ENCODE results near the gene RTN4IP1. TPM values are rescaled to one million over a fixed set of nuclear protein-coding genes. Genes with fewer than 3 reads are reported as not detected.
"Not testable (repeated sequence)": the region's sequence is repeated elsewhere in the genome, so short reads cannot be mapped to it uniquely, and the experiment has no call there.

The RTN4IP1 gene
- total and polyA plus RNA-seq, 8 donors, result 5.4 to 44.2 (median 9.2) TPM; not detected in 1

DNA sequence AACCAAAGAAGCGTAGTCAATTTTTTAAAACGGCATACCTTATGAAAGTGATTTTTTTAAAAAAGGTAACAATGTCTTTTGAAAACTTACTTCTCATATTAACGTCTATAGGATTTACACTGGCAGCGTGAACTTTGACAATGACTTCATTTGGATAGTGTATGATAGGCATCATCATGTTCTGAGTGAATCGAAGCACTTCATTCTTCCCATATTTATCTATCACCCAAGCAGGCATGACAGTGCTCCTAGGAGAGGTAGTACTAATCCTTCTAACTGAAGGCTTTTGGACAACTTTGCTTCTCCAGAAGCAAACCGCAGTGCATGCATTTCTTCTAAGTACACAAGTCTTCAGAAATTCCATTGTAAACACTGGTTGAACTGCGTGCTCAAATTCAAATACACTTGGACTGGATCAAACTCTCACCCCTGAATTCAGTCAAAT, 618 bp downstream of the RTN4IP1 start:
- no peak for DNase-seq

GRCh38 chr6:106627760-106628159, 1.5 kb downstream of the RTN4IP1 start:
- H3K36me3 ChIP-seq; DNase-seq; H3K27ac ChIP-seq; H3K9me3 ChIP-seq; intact Hi-C loops (cut with DNase I; ENCODE audit: low total_unique reads); H3K27me3 ChIP-seq: not testable (repeated sequence)
- 92 to 96% (median 94%) methylated on average over 16 of the region's 16 CpGs for WGBS, 5 donors
- peaks cover 16 to 37% (median 23%) of the 10 kb centered on the region in 4 donors for H3K4me1 ChIP-seq
- peak overlapping the region in 1 of 4 donors; percentile 78 for H3K4me3 ChIP-seq

More for the DNA sequence above, 618 bp downstream of the RTN4IP1 start:
- WGBS, 5 donors, result 14 to 25% (median 17%) methylated on average over 7 of the region's 7 CpGs
- Histone ChIP-seq H3K4me1 (peaks cover 16 to 42% (median 27%) of the 10 kb centered on the region in 4 donors), H3K4me3 (peak overlapping the region; percentile 78 to 94 (median 88)), H3K27ac (peak overlapping the region in 4 of 5 donors; percentile 84 to 91 (median 88)), H3K36me3 (no peaks in the 10 kb centered on the region), H3K27me3 (no peaks in the 10 kb centered on the region), H3K9me3 (no peaks in the 10 kb centered on the region)
- intact Hi-C loops (cut with DNase I; ENCODE audit: low total_unique reads), result no loop called here
- TF ChIP-seq POLR2AphosphoS5 (IDR thresholded peaks at IDR 0.05), result no peak
- TF ChIP-seq POLR2A (IDR thresholded peaks at IDR 0.05), result no peak
- no peak for TF ChIP-seq EP300 (IDR thresholded peaks at IDR 0.05)
- TF ChIP-seq, protein P1, sequence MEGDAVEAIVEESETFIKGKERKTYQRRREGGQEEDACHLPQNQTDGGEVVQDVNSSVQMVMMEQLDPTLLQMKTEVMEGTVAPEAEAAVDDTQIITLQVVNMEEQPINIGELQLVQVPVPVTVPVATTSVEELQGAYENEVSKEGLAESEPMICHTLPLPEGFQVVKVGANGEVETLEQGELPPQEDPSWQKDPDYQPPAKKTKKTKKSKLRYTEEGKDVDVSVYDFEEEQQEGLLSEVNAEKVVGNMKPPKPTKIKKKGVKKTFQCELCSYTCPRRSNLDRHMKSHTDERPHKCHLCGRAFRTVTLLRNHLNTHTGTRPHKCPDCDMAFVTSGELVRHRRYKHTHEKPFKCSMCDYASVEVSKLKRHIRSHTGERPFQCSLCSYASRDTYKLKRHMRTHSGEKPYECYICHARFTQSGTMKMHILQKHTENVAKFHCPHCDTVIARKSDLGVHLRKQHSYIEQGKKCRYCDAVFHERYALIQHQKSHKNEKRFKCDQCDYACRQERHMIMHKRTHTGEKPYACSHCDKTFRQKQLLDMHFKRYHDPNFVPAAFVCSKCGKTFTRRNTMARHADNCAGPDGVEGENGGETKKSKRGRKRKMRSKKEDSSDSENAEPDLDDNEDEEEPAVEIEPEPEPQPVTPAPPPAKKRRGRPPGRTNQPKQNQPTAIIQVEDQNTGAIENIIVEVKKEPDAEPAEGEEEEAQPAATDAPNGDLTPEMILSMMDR (IDR thresholded peaks at IDR 0.05), result no peak

- no peak overlapping the region for H3K27ac ChIP-seq
These were observed 2.8 kb downstream of the RTN4IP1 start for GRCh38 chr6:106626485-106626884.

DNA sequence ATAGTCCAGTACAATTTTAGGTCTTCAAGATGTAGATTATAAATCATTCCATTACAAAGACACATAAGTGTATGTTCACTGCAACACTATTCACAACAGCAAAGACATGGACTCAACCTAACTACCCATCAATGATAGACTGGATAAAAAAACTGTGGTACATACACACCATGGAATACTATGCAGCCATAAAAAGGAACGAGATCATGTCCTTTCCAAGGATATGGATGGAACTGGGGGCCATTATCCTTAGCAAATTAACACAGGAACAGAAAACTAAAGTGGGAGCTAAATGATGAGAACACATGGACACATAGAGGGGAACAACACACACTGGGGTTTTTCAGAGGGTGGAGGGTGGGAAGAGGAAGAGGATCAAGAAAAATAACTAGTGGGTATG, 6.3 kb downstream of the RTN4IP1 start:
- WGBS, 5 donors, result 83 to 100% (median 91%) methylated on average over 1 of the region's 1 CpG

More at GRCh38 chr6:106626485-106626884, 2.8 kb downstream of the RTN4IP1 start:
- no peaks in the 10 kb centered on the region for H3K27me3 ChIP-seq
- peaks cover 0 to 10% (median 7%) of the 10 kb centered on the region in 4 donors for H3K36me3 ChIP-seq
- intact Hi-C loops (cut with DNase I; ENCODE audit: low total_unique reads), result no loop called here
- peaks cover 16 to 29% (median 22%) of the 10 kb centered on the region in 4 donors for H3K4me1 ChIP-seq
- WGBS, 5 donors, result 33 to 39% (median 36%) methylated on average over 2 of the region's 2 CpGs
- no peaks in the 10 kb centered on the region for H3K9me3 ChIP-seq
- no peak overlapping the region for H3K4me3 ChIP-seq
- no peak for DNase-seq
- TF ChIP-seq POLR2A (IDR thresholded peaks at IDR 0.05) (no peak), POLR2AphosphoS5 (IDR thresholded peaks at IDR 0.05) (no peak), EP300 (IDR thresholded peaks at IDR 0.05) (no peak)
- TF ChIP-seq, protein P1 (IDR thresholded peaks at IDR 0.05), result no peak

DNA sequence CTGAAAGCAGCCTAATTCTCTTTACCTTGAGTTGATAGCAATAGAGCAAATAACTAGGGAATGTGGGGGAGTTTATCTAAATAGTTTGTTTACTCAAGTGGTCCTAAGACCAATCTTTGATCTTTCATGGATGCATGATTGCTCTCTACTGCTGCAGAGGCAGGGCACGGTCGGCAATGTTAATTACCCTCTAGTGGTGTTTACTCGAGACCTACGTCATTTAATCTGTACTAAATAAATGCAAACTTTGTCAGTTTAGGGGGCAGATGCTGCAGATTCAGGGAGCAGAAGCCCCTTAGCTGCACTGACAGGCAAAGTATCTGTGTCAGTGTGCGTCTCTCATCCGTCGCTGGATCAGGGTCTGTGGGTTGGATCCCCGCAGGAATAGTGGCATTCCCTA, 6.9 kb downstream of the RTN4IP1 start:
- 92 to 99% (median 95%) methylated on average over 8 of the region's 8 CpGs for WGBS, 5 donors
- Histone ChIP-seq H3K4me1 (no peaks in the 10 kb centered on the region), H3K27ac (no peak overlapping the region)

More for the DNA sequence above, 6.3 kb downstream of the RTN4IP1 start:
- TF ChIP-seq POLR2AphosphoS5 (IDR thresholded peaks at IDR 0.05), result no peak
- TF ChIP-seq, protein P1 (IDR thresholded peaks at IDR 0.05), result no peak
- TF ChIP-seq POLR2A (IDR thresholded peaks at IDR 0.05), result no peak
- TF ChIP-seq EP300 (IDR thresholded peaks at IDR 0.05), result no peak
- H3K4me1 ChIP-seq, result peaks cover 0 to 3% (median 1%) of the 10 kb centered on the region in 4 donors
- no peak overlapping the region for H3K4me3 ChIP-seq
- no peak overlapping the region for H3K27ac ChIP-seq
- intact Hi-C loops (cut with DNase I; ENCODE audit: low total_unique reads), result no loop called here
- DNase-seq, result no peak
- no peaks in the 10 kb centered on the region for H3K9me3 ChIP-seq
- H3K27me3 ChIP-seq, result no peaks in the 10 kb centered on the region
- peaks cover 0 to 15% (median 9%) of the 10 kb centered on the region in 4 donors for H3K36me3 ChIP-seq

More for the DNA sequence above, 6.9 kb downstream of the RTN4IP1 start:
- Histone ChIP-seq H3K27me3 (no peaks in the 10 kb centered on the region), H3K36me3 (peaks cover 0 to 15% (median 9%) of the 10 kb centered on the region in 4 donors), H3K9me3 (no peaks in the 10 kb centered on the region), H3K4me3 (no peak overlapping the region)
- TF ChIP-seq POLR2AphosphoS5 (IDR thresholded peaks at IDR 0.05) (no peak), POLR2A (IDR thresholded peaks at IDR 0.05) (no peak)
- intact Hi-C loops (cut with DNase I; ENCODE audit: low total_unique reads), result no loop called here
- no peak for DNase-seq
